OCI-LY1 (cell line): Measurements from ENCODE around the gene THNSL1.

Source experiments
- EZH2 ChIP-seq: fragments of 200-600 bp; sonication (generic), shearing (Covaris generic); IDR thresholded peaks from 2 replicates; pipeline ENCODE4 v1.8.0; 2017; ENCODE audit warnings: borderline replicate concordance, mixed run types, mild to moderate bottlenecking, antibody characterized with exemption, low read length, moderate library complexity, mixed read lengths
- TF ChIP-seq, protein P1 (sequence below): fragments of 200-600 bp; sonication (generic), shearing (Covaris generic); IDR thresholded peaks from 2 replicates; pipeline ENCODE4 v1.5.1; 2017; ENCODE audit warnings: mild to moderate bottlenecking, antibody characterized with exemption, low read length, moderate library complexity, mixed read lengths

DNA sequence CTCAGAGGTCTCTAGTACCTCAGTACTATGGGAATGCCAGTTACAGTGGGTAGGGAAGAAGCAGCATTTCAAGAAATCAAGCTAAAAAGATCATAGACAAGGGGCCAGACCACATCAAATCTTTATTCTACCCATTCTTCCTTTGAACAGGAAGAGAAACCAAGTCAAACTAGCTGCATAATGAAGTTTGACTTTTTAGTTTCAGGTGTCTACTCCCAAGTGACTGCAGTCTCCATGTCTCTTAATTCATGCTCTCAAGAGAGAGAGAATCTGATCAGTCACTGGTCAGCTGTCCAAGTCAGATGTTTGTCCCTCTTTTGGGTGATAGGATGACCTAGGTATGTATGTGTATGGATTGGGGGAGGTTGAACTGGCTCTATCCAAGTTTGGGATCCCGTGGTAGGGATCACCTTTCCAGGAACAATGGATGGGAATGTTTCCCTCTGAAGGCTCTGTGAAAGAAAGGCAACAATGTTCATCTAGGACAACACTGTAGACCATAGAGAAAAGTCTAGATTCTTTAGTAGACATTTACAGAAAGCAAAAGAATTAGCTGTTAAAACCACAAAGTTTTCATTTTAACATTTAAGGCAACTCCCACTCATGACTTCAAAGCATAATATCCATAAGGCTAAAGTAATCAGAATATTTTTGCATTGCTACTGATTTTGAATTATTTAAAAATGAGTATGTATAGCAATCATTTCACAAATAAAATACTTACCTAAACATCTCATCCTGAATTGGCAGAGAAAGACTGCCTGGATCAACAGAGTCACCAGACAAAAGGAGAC is 33.9 kb upstream of the THNSL1 start:
- TF ChIP-seq, protein P1, sequence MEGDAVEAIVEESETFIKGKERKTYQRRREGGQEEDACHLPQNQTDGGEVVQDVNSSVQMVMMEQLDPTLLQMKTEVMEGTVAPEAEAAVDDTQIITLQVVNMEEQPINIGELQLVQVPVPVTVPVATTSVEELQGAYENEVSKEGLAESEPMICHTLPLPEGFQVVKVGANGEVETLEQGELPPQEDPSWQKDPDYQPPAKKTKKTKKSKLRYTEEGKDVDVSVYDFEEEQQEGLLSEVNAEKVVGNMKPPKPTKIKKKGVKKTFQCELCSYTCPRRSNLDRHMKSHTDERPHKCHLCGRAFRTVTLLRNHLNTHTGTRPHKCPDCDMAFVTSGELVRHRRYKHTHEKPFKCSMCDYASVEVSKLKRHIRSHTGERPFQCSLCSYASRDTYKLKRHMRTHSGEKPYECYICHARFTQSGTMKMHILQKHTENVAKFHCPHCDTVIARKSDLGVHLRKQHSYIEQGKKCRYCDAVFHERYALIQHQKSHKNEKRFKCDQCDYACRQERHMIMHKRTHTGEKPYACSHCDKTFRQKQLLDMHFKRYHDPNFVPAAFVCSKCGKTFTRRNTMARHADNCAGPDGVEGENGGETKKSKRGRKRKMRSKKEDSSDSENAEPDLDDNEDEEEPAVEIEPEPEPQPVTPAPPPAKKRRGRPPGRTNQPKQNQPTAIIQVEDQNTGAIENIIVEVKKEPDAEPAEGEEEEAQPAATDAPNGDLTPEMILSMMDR, result no peak
- no peak for TF ChIP-seq EZH2
